ENCODE results near the gene TXNDC15. TPM values are rescaled to one million over a fixed set of nuclear protein-coding genes. Genes with fewer than 3 reads are reported as not detected.
"Not testable (repeated sequence)": the region's sequence is repeated elsewhere in the genome, so short reads cannot be mapped to it uniquely, and the experiment has no call there.

The TXNDC15 gene
- total RNA-seq, 1 donor from 2014 or later: 49.5 TPM

DNA sequence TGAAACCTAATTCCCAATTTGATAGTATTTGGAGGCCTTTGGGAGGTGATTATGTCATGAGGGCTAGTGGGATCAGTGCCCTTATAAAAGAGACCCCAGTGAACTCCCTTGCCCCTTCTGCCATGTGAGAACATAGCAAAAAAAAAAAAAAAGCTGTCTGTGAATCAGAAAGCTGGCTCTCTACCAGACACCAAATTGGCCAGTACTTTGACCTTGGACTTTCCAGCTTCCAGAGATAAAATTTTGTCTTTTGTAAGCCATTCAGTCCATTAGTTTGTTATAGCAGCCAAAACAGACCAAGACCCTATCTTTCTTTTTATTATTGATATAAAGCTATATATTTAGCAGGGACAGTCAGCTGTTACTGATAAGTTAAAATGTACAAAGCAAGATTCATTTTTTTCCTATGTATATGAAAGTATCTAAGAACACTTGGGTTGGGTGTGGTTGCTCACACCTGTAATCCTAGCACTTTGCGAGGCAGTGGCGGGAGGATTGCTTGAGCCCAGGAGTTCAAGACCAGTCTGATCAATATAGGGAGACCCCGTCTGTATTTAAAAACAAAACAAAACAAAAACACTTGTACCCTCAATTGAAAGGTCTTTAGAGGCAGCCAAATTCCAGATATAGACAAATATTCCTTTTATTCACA lies 36.5 kb upstream of the TXNDC15 start:
- H3K36me3 ChIP-seq: peaks cover 42% of the 10 kb centered on the region

DNA sequence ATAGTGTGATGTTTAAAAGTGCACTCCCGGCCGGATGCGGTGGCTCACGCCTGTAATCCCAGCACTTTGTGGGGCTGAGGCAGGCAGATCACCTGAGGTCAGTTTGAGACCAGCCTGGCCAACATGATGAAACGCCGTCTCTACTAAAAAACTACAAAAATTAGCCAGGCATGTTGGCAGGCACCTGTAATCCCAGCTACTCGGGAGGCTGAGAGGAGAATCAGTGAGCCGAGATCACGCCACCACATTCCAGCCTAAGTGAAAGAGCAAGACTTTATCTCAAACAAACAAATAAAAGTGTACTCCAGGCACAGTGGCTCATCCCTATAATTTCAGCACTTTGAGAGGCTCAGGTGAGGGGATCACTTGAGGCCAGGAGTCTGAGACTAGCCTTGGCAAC lies 35.8 kb upstream of the TXNDC15 start:
- intact Hi-C loops (cut with micrococcal nuclease); H3K27me3 ChIP-seq (ENCODE audit: low read depth); H3K27ac ChIP-seq (replicated peaks); H3K9me3 ChIP-seq (replicated peaks); DNase-seq; H3K4me3 ChIP-seq: not testable (repeated sequence)
- Histone ChIP-seq H3K4me1 (peaks cover 16% of the 10 kb centered on the region), H3K36me3 (peaks cover 39% of the 10 kb centered on the region)

More for the DNA sequence above, 36.5 kb upstream of the TXNDC15 start:
- Histone ChIP-seq H3K27ac (replicated peaks) (no peak overlapping the region), H3K4me3 (no peak overlapping the region), H3K27me3 (ENCODE audit: low read depth) (no peaks in the 10 kb centered on the region), H3K4me1 (peaks cover 16% of the 10 kb centered on the region), H3K9me3 (replicated peaks) (no peaks in the 10 kb centered on the region)
- no peak for DNase-seq
- TF ChIP-seq, protein P1, sequence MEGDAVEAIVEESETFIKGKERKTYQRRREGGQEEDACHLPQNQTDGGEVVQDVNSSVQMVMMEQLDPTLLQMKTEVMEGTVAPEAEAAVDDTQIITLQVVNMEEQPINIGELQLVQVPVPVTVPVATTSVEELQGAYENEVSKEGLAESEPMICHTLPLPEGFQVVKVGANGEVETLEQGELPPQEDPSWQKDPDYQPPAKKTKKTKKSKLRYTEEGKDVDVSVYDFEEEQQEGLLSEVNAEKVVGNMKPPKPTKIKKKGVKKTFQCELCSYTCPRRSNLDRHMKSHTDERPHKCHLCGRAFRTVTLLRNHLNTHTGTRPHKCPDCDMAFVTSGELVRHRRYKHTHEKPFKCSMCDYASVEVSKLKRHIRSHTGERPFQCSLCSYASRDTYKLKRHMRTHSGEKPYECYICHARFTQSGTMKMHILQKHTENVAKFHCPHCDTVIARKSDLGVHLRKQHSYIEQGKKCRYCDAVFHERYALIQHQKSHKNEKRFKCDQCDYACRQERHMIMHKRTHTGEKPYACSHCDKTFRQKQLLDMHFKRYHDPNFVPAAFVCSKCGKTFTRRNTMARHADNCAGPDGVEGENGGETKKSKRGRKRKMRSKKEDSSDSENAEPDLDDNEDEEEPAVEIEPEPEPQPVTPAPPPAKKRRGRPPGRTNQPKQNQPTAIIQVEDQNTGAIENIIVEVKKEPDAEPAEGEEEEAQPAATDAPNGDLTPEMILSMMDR (IDR thresholded peaks at IDR 0.05; ENCODE audit: borderline replicate concordance): no peak
- intact Hi-C loops (cut with micrococcal nuclease): no loop called here

GRCh38 chr5:134840811-134841210 lies 33.4 kb upstream of the TXNDC15 start:
- Histone ChIP-seq H3K36me3 (peaks cover 28% of the 10 kb centered on the region), H3K27me3 (ENCODE audit: low read depth) (no peaks in the 10 kb centered on the region), H3K4me3 (no peak overlapping the region), H3K27ac (replicated peaks) (no peak overlapping the region), H3K4me1 (peaks cover 23% of the 10 kb centered on the region), H3K9me3 (replicated peaks) (no peaks in the 10 kb centered on the region)
- intact Hi-C loops (cut with micrococcal nuclease): no loop called here
- no peak for DNase-seq
- TF ChIP-seq, protein P1 (IDR thresholded peaks at IDR 0.05; ENCODE audit: borderline replicate concordance): no peak

- H3K9me3 ChIP-seq (replicated peaks): no peaks in the 10 kb centered on the region
- intact Hi-C loops (cut with micrococcal nuclease): no loop called here
- H3K36me3 ChIP-seq: peaks cover 8% of the 10 kb centered on the region
- TF ChIP-seq, protein P1 (IDR thresholded peaks at IDR 0.05; ENCODE audit: borderline replicate concordance): no peak
- no peak for DNase-seq
- no peak overlapping the region for H3K4me3 ChIP-seq
- no peak overlapping the region for H3K27ac ChIP-seq (replicated peaks)
- no peaks in the 10 kb centered on the region for H3K27me3 ChIP-seq (ENCODE audit: low read depth)
- H3K4me1 ChIP-seq: peaks cover 41% of the 10 kb centered on the region
Measured at GRCh38 chr5:134844252-134844651, 29.9 kb upstream of the TXNDC15 start.

GRCh38 chr5:134845335-134845851 lies 28.8 kb upstream of the TXNDC15 start:
- Histone ChIP-seq H3K27me3 (ENCODE audit: low read depth) (no peaks in the 10 kb centered on the region), H3K9me3 (replicated peaks) (no peaks in the 10 kb centered on the region), H3K4me3 (peak overlapping the region; percentile 96), H3K27ac (replicated peaks) (peak overlapping the region; percentile 99), H3K4me1 (peaks cover 52% of the 10 kb centered on the region), H3K36me3 (peaks cover 2% of the 10 kb centered on the region)
- intact Hi-C loops (cut with micrococcal nuclease): no loop called here
- TF ChIP-seq, protein P1 (IDR thresholded peaks at IDR 0.05; ENCODE audit: borderline replicate concordance): no peak
- no peak for DNase-seq

All from left ventricle myocardium inferior (tissue), 1 donor.